ENCODE data around the gene ERBB2. TPM values are rescaled to one million over a fixed set of nuclear protein-coding genes. Genes with fewer than 3 reads are reported as not detected.

The ERBB2 gene
- total and polyA plus RNA-seq, 10 of the 15 experiments (the other 5 are each of a cell fraction or from before 2014, with no cell fraction given) = 0.39 to 7.0 (median 4.3) TPM

- TF ChIP-seq USF2 (IDR thresholded peaks at IDR 0.05; ENCODE audit: borderline replicate concordance, low read depth, low read length) (peak; percentile 91), TAF1 (IDR thresholded peaks at IDR 0.05; ENCODE audit: borderline replicate concordance, low read depth, low read length) (peak; percentile 59; the same call in 1 of the 2 replicates), ZNF384 (IDR thresholded peaks at IDR 0.05; ENCODE audit: borderline replicate concordance, low read depth, low read length) (no peak), TARDBP (IDR thresholded peaks at IDR 0.05; ENCODE audit: borderline replicate concordance) (no peak), BRCA1 (IDR thresholded peaks at IDR 0.05; ENCODE audit: low read depth, low read length) (no peak), SMAD5 (IDR thresholded peaks at IDR 0.05; ENCODE audit: low read depth) (no peak), BCL11A (IDR thresholded peaks at IDR 0.05; ENCODE audit: low read depth, low read length) (no peak), TCF7 (IDR thresholded peaks at IDR 0.05; ENCODE audit: borderline replicate concordance) (no peak), SUZ12 (IDR thresholded peaks at IDR 0.05; ENCODE audit: unreplicated experiment) (no peak), GATAD2B (conservative IDR thresholded peaks at IDR 0.05; ENCODE audit: low read depth) (peak; percentile 94), DPF2 (IDR thresholded peaks at IDR 0.05) (peak; percentile 68), MTA3 (IDR thresholded peaks at IDR 0.05; ENCODE audit: borderline replicate concordance, low read length) (no peak), IRF3 (IDR thresholded peaks at IDR 0.05) (no peak), IKZF1 (conservative IDR thresholded peaks at IDR 0.05) (peak; percentile 62), ATF2 (IDR thresholded peaks at IDR 0.05; ENCODE audit: low read length) (no peak), ASH2L (IDR thresholded peaks at IDR 0.05; ENCODE audit: borderline replicate concordance, low read depth) (no peak), SIN3A (IDR thresholded peaks at IDR 0.05; ENCODE audit: low read depth, low read length) (peak; percentile 56; the same call in 1 of the 2 replicates), EZH2 (IDR thresholded peaks at IDR 0.05; ENCODE audit: borderline replicate concordance, control insufficient read depth, low read depth, low read length) (no peak), SREBF1 (IDR thresholded peaks at IDR 0.05; ENCODE audit: low read length) (no peak), MTA2 (IDR thresholded peaks at IDR 0.05; ENCODE audit: low read depth) (no peak), FOXM1 (IDR thresholded peaks at IDR 0.05; ENCODE audit: low read depth, low read length) (no peak), ZBED1 (IDR thresholded peaks at IDR 0.05; ENCODE audit: borderline replicate concordance) (no peak), RUNX3 (IDR thresholded peaks at IDR 0.05; ENCODE audit: low read length) (peak; percentile 47), KAT2A (conservative IDR thresholded peaks at IDR 0.05; ENCODE audit: control insufficient read depth, low read depth, low read length) (no peak), RCOR1 (conservative IDR thresholded peaks at IDR 0.05; ENCODE audit: low read depth, low read length) (0 out of 2 replicates have a peak, but pooled peaks have one; percentile 44), IKZF2 (IDR thresholded peaks at IDR 0.05) (no peak), IRF5 (IDR thresholded peaks at IDR 0.05; ENCODE audit: borderline replicate concordance) (no peak), KDM1A (IDR thresholded peaks at IDR 0.05; ENCODE audit: borderline replicate concordance) (no peak), SIX5 (IDR thresholded peaks at IDR 0.05; ENCODE audit: low read depth, low read length, severe bottlenecking) (no peak)
These were observed 30.4 kb downstream of the ERBB2 start, which contains the start of gene MIEN1 (continued) for GRCh38 chr17:39730095-39730921.
